ENCODE results near the gene GSG1.
A peak's percentile ranks its signal among the peaks of the same experiment; 100 is the strongest.

The GSG1 gene

GRCh38 chr12:13121568-13121967, 18.1 kb upstream of the GSG1 start:
- TF ChIP-seq, protein P1, sequence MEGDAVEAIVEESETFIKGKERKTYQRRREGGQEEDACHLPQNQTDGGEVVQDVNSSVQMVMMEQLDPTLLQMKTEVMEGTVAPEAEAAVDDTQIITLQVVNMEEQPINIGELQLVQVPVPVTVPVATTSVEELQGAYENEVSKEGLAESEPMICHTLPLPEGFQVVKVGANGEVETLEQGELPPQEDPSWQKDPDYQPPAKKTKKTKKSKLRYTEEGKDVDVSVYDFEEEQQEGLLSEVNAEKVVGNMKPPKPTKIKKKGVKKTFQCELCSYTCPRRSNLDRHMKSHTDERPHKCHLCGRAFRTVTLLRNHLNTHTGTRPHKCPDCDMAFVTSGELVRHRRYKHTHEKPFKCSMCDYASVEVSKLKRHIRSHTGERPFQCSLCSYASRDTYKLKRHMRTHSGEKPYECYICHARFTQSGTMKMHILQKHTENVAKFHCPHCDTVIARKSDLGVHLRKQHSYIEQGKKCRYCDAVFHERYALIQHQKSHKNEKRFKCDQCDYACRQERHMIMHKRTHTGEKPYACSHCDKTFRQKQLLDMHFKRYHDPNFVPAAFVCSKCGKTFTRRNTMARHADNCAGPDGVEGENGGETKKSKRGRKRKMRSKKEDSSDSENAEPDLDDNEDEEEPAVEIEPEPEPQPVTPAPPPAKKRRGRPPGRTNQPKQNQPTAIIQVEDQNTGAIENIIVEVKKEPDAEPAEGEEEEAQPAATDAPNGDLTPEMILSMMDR (conservative IDR thresholded peaks at IDR 0.05; ENCODE audit: low read depth, low read length), result no peak

GRCh38 chr12:13120413-13120812, 16.9 kb upstream of the GSG1 start:
- no peak for DNase-seq (ENCODE audit: low read depth)
- TF ChIP-seq, protein P1 (conservative IDR thresholded peaks at IDR 0.05; ENCODE audit: low read depth, low read length), result no peak
- no peak overlapping the region for H3K4me3 ChIP-seq (ENCODE audit: low read length)

More at GRCh38 chr12:13121568-13121967, 18.1 kb upstream of the GSG1 start:
- no peak overlapping the region for H3K4me3 ChIP-seq (ENCODE audit: low read length)
- DNase-seq (ENCODE audit: low read depth), result no peak

DNA sequence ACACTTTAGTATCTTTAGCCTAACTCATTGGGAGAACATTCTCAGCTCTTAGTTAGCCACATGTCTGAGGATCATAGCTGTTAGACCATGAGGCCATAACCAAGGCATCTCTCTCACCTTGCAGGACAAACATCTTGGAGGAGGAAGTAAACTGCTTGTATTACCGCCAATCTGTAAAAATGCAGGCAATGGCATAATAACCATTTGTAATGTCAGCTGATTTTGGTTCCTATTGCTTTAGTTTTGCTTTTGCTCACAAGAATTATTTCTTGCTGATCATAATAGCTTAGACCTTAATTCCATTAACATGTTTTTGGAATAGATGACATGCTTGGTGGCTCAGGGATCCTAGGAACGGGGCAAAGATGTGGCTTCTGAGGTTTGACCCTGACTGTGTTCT, 16.4 kb upstream of the GSG1 start:
- no peak overlapping the region for H3K4me3 ChIP-seq (ENCODE audit: low read length)
- no peak for DNase-seq (ENCODE audit: low read depth)
- TF ChIP-seq, protein P1 (conservative IDR thresholded peaks at IDR 0.05; ENCODE audit: low read depth, low read length), result no peak

GRCh38 chr12:13117029-13117428, 13.6 kb upstream of the GSG1 start:
- no peak for DNase-seq (ENCODE audit: low read depth)
- TF ChIP-seq, protein P1 (conservative IDR thresholded peaks at IDR 0.05; ENCODE audit: low read depth, low read length), result no peak
- H3K4me3 ChIP-seq (ENCODE audit: low read length), result no peak overlapping the region

GRCh38 chr12:13116259-13116658, 12.8 kb upstream of the GSG1 start:
- no peak overlapping the region for H3K4me3 ChIP-seq (ENCODE audit: low read length)
- no peak for DNase-seq (ENCODE audit: low read depth)
- TF ChIP-seq, protein P1 (conservative IDR thresholded peaks at IDR 0.05; ENCODE audit: low read depth, low read length), result no peak

GRCh38 chr12:13114251-13115052, 11.0 kb upstream of the GSG1 start:
- TF ChIP-seq, protein P1 (conservative IDR thresholded peaks at IDR 0.05; ENCODE audit: low read depth, low read length), result no peak
- peak overlapping the region; percentile 18 for H3K4me3 ChIP-seq (ENCODE audit: low read length)

DNA sequence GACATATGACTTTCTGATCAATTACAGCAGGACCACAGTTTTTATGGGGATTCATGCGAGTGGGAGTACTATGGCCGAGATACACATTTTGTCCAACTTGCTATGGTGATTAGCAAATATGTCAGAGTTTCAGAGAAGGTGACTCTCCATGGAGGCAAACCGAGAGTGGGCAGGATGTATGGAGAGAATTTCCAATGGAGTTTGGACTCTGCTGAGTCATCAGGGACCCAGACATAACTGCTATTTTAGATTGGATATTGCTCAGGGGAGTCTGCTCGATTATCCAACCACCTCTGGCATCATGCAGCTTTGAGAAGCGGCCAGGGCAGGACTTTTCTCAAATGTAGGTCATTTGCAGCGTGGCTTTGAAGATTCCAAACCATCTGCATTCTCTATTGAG, 9.5 kb upstream of the GSG1 start:
- TF ChIP-seq, protein P1 (conservative IDR thresholded peaks at IDR 0.05; ENCODE audit: low read depth, low read length), result no peak
- DNase-seq (ENCODE audit: low read depth), result no peak
- H3K4me3 ChIP-seq (ENCODE audit: low read length), result no peak overlapping the region

More at GRCh38 chr12:13114251-13115052, 11.0 kb upstream of the GSG1 start:
- peak; percentile 66 for DNase-seq (ENCODE audit: low read depth)

Data from retinal pigment epithelial cell (primary cell).